OCI-M2 (cell line): ENCODE measurements around the gene ZBTB7C.
"Not testable (repeated sequence)": the region's sequence is repeated elsewhere in the genome, so short reads cannot be mapped to it uniquely, and the experiment has no call there.

Source experiments
- DNase-seq: peaks from one replicate; lab custom pipeline; 2025; ENCODE audit not compliant: unreplicated experiment; lab: John Stamatoyannopoulos, UW

ZBTB7C gene

GRCh38 chr18:48303883-48304282 lies 105.3 kb downstream of the ZBTB7C start:
- DNase-seq: no peak

DNA sequence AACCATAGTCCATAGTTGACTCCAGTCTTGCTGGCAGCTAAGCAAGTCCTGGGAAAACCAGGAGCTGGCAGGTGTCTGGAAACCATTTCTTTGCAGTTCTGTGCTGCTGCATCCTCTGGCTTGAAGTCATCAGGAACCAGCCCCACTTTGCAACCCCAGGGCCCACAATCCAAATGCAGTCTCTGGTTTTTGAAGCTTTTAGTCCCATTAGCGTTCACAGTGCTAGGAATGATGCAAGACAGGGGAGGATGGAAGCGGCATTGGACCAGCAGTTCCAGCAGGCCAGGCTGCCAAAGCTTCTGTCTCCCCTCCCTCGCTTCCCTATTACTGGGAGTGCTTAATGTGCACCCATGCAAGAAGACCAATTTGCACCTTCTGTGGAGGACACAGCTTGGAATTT lies 106.4 kb downstream of the ZBTB7C start:
- DNase-seq: no peak

DNA sequence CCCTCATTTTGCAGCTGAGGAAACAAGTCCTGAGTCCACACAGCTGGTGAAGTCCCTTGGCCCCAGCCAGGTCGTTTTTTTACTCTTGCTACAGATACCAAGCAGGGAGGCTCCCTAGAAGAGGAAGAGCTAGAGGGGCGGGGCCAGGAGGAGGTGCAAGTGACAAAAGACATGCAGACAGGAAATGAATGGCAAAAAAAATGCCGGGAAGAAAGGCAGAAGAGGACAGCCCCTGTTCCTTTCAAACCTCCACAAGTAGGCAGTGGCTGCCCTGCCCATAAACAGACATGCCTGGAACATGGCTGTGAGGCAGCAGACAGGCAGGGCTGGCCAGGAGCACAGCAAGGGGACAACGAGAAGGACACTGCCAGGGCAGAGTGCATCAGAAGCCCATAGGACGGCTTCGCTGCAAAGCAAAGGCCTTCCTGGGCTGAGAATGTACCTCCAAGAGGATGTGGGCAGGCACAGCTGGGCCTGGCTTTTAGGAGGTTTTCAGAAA lies 108.7 kb downstream of the ZBTB7C start:
- no peak for DNase-seq

- no peak for DNase-seq
Measured at GRCh38 chr18:48297139-48297538, 112.0 kb downstream of the ZBTB7C start.

DNA sequence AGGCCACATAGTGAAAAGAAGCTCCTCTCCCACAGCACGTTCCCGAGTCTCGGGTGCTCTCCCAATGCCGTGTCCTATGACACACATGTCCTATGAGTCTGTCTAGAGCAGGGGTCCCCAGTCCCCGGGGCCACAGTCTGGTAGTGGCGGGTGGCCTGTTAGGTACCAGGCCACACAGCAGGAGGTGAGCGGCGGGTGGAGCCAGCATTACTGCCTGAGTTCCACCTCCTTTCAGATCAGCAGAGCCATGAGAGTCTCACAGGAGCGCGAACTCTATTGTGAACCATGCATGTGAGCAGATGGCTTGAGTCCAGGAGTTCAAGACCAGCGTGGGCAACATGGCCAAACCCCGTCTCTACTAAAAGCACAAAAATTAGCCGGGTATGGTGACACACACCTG lies 112.6 kb downstream of the ZBTB7C start:
- DNase-seq: no peak

DNA sequence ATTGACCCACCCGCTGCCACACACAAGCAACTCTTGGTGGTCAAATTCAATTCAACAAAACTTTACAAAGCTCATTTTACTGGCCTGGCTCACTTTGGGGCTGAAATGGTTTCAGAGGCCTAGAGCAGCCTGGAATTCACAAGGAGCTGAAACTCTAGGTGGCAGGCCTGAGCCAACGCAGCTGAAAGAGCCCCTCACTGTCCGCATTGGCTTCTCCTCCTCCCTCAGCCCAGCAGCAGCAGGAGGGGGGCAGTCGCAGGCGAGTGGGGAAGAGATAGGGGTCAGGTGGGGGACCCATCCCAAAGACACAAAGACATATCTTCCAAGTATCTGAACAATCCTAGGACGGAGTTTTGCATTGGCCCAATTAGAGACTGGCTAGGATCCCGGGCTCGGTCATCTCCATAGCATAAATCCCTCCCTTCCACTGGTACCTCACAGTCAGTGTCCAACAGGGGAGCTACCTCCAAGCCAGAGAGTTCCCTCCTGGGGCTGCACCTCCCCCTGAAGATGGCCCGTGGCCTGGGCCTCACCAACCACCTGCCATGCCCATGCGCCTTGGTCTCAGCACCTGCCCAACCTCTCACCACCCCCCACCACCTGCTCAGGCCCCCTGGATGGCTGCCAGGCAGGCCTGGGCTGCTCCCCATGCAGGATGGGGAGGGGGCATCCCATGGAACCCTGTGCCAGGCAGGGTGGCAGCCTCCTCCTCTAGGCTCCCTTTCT lies 113.4 kb downstream of the ZBTB7C start:
- no peak for DNase-seq

DNA sequence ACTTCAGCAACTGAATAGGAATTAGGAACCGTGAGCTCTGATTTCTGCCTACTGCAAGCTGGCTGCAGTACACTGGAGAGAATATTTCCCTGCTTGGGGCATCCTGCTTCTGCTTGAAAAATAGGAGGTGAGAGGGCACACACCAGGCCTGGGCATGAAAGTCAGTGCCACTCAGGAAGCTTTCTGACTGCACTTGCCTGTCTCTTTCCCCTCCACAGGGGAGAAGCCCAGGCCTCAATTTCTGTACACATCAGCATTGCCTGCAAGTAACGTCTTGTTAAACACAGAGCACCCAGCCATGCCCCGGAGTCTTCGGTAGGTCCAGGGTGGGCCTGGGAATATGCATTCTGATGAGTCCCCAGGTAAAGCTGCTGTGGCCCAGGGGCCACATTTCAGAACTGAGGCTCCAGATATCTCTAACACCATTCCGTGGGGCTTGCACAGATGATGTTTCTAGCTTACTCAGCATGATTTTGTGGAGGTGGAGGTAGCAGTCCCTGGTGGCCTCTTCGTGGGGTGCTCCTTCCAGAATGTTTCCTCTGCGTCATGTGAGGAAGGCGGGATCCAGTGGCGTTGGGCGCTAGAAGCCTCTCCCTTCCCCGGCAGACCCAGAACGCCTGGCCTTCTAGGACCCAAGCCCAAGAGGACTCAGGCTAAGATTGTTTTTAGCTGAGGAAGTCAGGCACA lies 114.1 kb downstream of the ZBTB7C start:
- DNase-seq: no peak

DNA sequence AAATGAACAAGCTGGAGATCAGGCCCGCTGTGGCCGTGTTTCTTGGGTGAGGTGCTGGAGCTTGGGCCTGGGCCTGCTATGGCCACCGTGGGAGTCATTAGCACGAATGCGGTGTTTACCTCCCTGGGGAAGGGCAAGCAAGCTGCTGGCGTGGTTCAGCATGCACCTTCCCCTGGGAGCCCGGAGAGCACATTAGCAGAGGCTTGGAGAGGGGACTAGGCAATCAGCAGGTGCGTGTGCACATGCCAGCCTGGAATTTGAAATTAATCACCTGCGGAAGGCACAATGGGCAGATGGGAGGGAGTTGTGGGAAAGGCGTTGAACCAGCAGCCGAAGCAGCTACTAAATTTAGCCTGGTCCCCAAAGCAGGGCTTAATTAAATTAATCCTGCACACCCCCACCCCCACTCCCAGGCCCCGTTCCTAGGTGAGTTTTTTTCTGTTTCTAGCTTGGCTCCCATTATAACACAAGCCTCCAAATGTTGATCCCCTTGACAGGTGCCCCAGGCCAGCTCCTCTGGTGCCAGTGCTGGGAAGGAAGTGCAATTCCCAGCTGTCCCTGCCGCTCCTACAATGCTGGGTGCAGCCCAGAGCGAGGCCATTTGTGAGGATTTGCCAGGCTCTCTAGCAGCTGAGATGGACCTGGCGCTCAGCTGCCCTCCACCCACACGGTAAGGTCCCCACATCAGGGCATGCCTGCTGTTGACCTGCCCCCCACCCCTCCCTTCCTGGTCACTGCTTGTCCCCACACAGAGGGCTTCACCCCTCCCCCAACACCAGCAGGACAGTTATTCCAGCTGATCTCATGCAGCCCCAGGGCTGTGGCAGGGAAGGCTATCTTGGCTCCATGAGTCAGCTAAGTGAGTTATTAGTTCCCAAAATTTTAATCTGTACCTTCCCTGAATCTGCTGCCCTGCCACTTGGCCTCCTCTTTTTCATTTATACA lies 115.0 kb downstream of the ZBTB7C start:
- no peak for DNase-seq

- DNase-seq: no peak
Measured at GRCh38 chr18:48292782-48293424, 116.3 kb downstream of the ZBTB7C start.

DNA sequence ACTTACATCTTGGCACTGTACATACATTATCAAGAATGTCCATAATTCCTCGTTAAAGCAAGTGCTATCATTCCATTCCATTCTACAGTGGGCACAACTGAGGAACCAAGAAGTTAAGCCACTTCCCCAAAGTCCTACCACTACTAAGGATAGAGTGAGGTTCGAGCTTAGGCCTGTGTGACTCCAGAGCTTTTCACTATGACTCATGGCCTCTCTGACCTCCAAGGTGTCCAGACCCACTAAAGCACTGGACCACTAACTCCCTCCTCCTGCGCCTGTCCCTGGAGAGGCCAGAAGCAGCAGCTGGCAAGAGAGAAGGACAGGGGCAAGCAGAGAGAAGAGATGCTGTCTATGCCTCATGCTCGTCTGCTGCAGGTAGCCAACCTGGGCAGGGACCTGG lies 117.0 kb downstream of the ZBTB7C start:
- DNase-seq: no peak

DNA sequence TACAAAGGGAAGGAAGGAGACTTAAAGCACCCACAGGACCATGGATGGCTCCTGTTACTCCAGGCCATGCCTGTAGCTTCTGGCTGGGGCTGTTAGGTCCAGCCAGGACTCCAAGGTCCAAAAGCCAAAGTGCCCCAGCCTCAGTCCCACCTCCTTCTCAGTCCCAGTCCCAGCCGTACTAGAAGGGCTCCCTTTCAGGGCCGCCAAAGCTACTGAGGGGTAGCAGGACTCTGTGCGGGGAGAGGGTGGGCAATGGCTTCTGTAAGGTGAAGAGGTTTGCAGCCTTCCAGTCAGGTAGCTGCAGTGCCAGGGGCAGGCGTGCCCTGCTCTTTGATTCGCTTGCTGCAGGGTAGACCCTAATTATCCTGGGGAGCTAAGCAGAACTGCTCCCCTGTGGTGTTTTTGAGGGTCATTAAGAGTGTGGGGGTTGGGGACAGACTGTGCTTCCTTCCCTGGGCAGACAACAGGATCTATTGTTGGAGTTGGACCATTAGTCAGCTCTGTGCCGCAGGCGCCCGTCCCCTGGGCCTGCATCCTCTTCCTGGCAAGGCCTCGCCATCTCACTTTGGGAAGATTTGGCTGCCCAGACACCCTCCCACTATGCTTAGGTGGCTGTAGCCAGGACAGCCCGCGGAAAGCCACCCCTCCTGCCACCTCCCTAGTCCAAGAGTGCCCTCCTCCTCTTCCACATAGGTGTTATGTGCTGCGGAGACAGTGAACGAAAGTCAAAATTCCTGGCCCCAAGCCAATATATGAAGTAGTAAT lies 118.8 kb downstream of the ZBTB7C start:
- DNase-seq: no peak

GRCh38 chr18:48284743-48285142 lies 124.4 kb downstream of the ZBTB7C start:
- no peak for DNase-seq

GRCh38 chr18:48284011-48284410 lies 125.2 kb downstream of the ZBTB7C start:
- not testable (repeated sequence) for DNase-seq

DNA sequence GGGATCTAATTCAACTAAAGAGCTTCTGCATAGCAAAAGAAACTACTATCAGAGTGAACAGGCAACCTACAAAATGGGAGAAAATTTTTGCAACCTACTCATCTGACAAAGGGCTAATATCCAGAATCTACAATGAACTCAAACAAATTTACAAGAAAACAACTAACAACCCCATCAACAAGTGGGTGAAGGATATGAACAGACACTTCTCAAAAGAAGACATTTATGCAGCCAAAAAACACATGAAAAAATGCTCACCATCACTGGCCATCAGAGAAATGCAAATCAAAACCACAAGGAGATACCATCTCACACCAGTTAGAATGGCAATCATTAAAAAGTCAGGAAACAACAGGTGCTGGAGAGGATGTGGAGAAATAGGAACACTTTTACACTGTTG lies 127.7 kb downstream of the ZBTB7C start:
- DNase-seq: not testable (repeated sequence)

DNA sequence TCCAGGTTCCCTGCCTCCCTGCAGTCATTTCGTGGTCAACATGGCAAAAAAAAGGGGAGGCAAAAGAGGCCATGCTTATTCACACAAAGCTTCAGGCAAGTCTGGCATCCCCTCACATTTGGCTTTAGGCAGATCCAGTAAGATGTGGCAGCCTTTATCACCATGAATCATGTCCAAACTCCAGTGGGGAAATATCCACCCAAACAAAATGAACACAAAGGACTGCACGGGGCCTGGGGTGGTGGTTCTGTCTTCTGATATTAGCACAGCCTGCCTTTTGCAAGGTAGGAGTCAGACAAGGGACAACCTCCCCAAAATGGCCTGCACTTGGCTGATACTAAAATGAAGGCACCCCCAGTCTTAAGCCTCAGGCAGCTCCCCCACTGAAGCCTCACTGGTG lies 129.9 kb downstream of the ZBTB7C start:
- DNase-seq: no peak

DNA sequence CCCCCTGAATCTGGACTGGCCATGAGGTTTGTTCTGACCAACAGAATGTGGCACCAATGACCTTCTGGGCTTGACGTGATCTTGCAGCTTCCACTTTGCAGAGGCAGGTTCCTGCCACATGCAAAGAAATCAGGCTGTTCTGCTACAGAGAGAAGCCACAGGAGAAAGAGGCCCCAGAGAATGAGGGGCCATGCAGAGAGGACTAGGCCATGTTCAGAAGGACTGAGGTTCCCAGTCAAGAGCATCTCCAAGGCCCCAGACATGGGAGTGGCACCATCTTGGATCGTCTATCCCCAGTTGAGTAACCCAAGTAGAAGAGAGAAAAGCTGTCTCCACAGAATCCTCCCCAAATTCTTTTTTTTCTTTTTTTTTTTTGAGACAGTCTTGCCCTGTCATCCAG lies 131.1 kb downstream of the ZBTB7C start:
- DNase-seq: no peak

DNA sequence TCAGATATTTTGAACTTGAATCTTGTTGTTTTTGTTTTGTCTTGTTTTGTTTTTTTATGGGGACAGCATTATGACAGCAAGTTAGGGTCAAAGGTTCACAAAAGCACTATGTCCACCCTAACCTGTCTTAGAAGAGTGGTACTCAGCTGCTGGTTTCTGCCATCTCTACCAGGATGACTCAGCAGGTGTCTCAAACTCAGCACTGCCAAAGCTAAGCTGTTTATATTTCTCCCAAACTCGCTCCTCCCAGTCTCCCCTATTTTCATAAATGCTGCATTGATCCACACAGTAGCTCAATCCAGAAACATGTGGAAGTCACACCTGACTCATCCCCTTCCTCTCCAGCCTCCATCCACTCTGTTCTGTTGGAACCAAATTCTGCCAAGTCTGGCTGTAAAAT lies 134.9 kb downstream of the ZBTB7C start:
- DNase-seq: no peak

- no peak for DNase-seq
Measured at GRCh38 chr18:48270929-48271328, 138.3 kb downstream of the ZBTB7C start.

- DNase-seq: no peak
Measured at GRCh38 chr18:48265328-48265727, 143.9 kb downstream of the ZBTB7C start.
